Uterus (tissue), 4 donors: ENCODE data around the gene KRTAP10-12. TPM values are rescaled to one million over a fixed set of nuclear protein-coding genes. Genes with fewer than 3 reads are reported as not detected.

Source experiments
- DNase-seq, 2 donors: peaks; one replicate each; pipeline ENCODE4 v3.0.0-alpha.2; 2019 to 2020
- H3K27ac ChIP-seq, 2 donors: fragments of 200-600 bp; sonication (generic); 1 replicate in 1 of 2; 2 replicates in 1 of 2; pipeline ENCODE4 v1.5.1; 2016 to 2018
- H3K27me3 ChIP-seq, 2 donors: fragments of 200-600 bp; sonication (generic); one replicate each; pipeline ENCODE4 v1.5.1; 2018 to 2019; ENCODE audit warnings: control low read depth in 1 of 2
- H3K36me3 ChIP-seq, 2 donors: fragments of 200-600 bp; sonication (generic); one replicate each; pipeline ENCODE4 v1.5.1; 2019; ENCODE audit warnings: control low read depth in 1 of 2
- H3K4me1 ChIP-seq, 2 donors: fragments of 200-600 bp; sonication (generic); one replicate each; pipeline ENCODE4 v1.5.1; 2018 to 2019; ENCODE audit warnings: control low read depth in 1 of 2
- H3K4me3 ChIP-seq, 2 donors: fragments of 200-600 bp; sonication (generic); 1 replicate in 1 of 2; 2 replicates in 1 of 2; pipeline ENCODE4 v1.5.1; 2018 to 2019; ENCODE audit warnings: mild to moderate bottlenecking in 1 of 2
- H3K9me3 ChIP-seq, 2 donors: fragments of 200-600 bp; sonication (generic); one replicate each; pipeline ENCODE4 v1.5.1; 2019; ENCODE audit warnings: control low read depth in 1 of 2
- CTCF ChIP-seq, 4 experiments: fragments of 200-600 bp in 2 of 4; fragments of 450-650 bp in 2 of 4; sonication (generic) in 2 of 4; IDR thresholded peaks; one replicate each; pipeline ENCODE4 v1.5.1; 2016 to 2019; ENCODE audit warnings: antibody characterized with exemption in 4 of 4, mild to moderate bottlenecking in 2 of 4, moderate library complexity in 1 of 4
- POLR2A ChIP-seq, 2 donors: fragments of 450-650 bp; IDR thresholded peaks; one replicate each; pipeline ENCODE4 v1.6.1; 2016; ENCODE audit warnings: antibody characterized with exemption in 2 of 2, mild to moderate bottlenecking in 1 of 2, moderate library complexity in 1 of 2
- intact Hi-C: fragments of 100-400 bp; cut with DNase I; formaldehyde crosslinking; loops from one replicate; pipeline ENCODE4 v1.15.1; 2023; ENCODE audit warnings: low total_unique reads
- total RNA-seq, 4 donors: library from RNA; depleted of rRNA in 3 of 4; stranded (reverse); fragments of >200 nt in 3 of 4; gene quantifications; one replicate each; pipeline versions ENCODE4 v1.1.0 to v1.2.4, GENCODE V29; 2014 to 2023
- donor health status: DM: yes; HTN: yes; CAD: no.

Gene KRTAP10-12
- total RNA-seq, 4 donors from 2014 or later = not detected

DNA sequence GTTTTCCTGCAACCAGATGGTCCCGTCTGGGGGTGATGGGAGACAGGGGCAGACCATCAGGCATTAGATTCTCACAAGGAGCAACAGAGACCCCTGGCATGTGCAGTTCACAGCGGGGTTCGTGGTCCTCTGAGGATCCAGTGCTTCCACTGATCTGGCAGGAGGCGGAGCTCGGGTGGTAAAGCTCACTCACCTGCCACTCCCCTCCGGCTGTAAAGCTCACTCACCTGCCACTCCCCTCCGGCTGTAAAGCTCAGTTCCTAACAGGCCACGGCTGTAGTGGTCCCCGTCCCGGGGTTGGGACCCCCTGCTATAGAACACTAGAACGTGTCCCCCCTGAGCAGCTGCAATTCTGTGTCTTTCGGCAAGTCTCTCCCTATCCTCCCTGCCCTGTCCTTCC, 4.6 kb downstream of the KRTAP10-12 start:
- no peak for DNase-seq
- H3K36me3 ChIP-seq = no peaks in the 10 kb centered on the region
- no peak overlapping the region for H3K4me3 ChIP-seq
- no peaks in the 10 kb centered on the region for H3K9me3 ChIP-seq
- intact Hi-C loops = no loop called here
- no peaks in the 10 kb centered on the region for H3K4me1 ChIP-seq
- H3K27me3 ChIP-seq = peaks cover 0 to 13% of the 10 kb centered on the region in 2 donors
- no peak overlapping the region for H3K27ac ChIP-seq
- TF ChIP-seq CTCF (IDR thresholded peaks at IDR 0.05) = no peak
- TF ChIP-seq POLR2A (IDR thresholded peaks at IDR 0.05) = no peak

DNA sequence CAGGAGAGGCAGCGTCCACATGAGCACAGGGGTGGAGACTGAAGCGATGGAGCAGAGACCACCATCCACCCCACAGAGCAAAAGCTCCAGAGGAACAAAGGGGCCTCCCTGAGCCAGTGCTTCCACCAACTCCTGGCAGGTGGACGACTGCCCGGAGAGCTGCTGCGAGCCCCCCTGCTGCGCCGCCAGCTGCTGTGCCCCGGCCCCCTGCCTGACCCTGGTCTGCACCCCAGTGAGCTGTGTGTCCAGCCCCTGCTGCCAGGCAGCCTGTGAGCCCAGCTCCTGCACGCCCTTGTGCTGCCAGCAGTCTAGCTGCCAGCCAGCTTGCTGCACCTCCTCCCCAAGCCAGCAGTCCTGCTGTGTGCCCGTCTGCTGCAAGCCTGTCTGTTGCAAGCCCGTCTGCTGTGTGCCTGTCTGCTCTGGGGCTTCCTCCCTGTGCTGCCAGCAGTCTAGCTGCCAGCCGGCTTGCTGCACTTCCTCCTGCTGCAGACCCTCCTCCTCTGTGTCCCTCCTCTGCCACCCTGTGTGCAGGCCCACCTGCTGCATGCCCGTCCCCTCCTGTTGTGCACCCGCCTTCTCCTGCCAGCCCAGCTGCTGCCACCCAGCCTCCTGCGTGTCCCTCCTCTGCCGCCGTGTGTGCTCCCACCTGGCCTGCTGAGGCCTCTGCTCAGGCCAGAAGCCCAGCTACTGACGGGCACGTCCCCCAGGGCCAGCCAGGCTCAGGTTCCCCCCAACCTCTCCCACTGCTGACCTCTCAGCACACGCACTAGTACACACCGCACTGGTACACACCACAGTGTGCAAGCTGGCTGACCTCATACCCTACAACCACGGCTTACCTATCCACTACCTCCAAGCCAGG, 5.4 kb downstream of the KRTAP10-12 start:
- H3K27me3 ChIP-seq = peaks cover 0 to 19% of the 10 kb centered on the region in 2 donors
- intact Hi-C loops = no loop called here
- peak in 1 of 2 donors; percentile 10 for DNase-seq
- no peak for TF ChIP-seq CTCF (IDR thresholded peaks at IDR 0.05)
- TF ChIP-seq POLR2A (IDR thresholded peaks at IDR 0.05) = no peak
- no peaks in the 10 kb centered on the region for H3K9me3 ChIP-seq
- H3K36me3 ChIP-seq = no peaks in the 10 kb centered on the region
- no peaks in the 10 kb centered on the region for H3K4me1 ChIP-seq
- no peak overlapping the region for H3K27ac ChIP-seq
- no peak overlapping the region for H3K4me3 ChIP-seq

- TF ChIP-seq POLR2A (IDR thresholded peaks at IDR 0.05) = no peak
- TF ChIP-seq CTCF (IDR thresholded peaks at IDR 0.05) = no peak
- DNase-seq = peak in 1 of 2 donors; percentile 3
- Histone ChIP-seq H3K27me3 (peaks cover 0 to 23% of the 10 kb centered on the region in 2 donors), H3K36me3 (no peaks in the 10 kb centered on the region), H3K4me1 (no peaks in the 10 kb centered on the region), H3K9me3 (no peaks in the 10 kb centered on the region), H3K27ac (no peak overlapping the region), H3K4me3 (no peak overlapping the region)
- intact Hi-C loops = no loop called here
Observed at GRCh38 chr21:44702973-44703730, 6.2 kb downstream of the KRTAP10-12 start.

DNA sequence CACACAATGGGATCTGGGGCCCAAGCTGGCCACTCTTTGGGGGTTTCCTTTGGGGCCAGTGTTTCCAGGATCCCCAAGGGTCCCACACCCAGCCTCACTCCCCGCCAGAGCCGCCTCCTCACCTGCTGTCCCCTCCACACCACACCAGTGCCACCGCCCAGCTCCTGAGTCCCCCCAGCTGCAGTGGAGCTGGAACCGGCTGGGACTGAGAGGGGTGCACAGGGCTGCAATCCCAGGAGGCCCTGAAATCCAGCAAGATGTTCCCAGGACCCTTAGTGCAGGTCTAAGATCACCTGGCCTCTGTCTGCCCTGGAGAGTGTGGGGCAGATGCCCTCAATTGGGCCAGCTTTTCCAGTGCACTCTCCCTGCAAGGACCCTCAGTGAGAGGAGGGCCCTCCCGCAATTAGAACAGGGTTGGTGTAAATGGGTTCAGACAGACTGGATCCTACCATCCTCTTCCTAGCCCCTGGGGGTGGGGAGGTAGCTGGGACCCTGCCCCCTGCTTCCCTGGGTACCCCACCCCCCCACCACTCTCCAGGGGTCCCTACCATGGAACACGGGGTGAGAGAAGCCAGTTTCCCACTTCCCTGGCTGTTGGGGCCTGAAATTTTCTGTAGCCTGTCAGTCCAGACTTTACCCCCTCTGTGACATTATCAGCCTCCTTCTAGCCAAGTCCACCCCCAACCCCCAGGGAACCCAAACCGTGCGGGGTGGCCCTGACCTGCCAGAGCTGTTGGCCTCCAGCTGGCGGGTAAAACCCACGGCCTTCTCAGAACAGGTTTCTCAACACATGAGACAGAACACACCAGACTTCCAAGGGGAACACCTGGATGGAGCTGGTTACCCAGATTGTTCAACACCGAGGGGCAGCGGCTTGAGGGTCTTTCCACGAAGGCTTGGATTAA, 7.0 kb downstream of the KRTAP10-12 start:
- Histone ChIP-seq H3K9me3 (no peaks in the 10 kb centered on the region), H3K27ac (no peak overlapping the region), H3K4me1 (no peaks in the 10 kb centered on the region), H3K36me3 (no peaks in the 10 kb centered on the region), H3K4me3 (no peak overlapping the region), H3K27me3 (peaks cover 0 to 28% of the 10 kb centered on the region in 2 donors)
- no peak for TF ChIP-seq CTCF (IDR thresholded peaks at IDR 0.05)
- no peak for TF ChIP-seq POLR2A (IDR thresholded peaks at IDR 0.05)
- intact Hi-C loops = no loop called here
- peak in 1 of 2 donors; percentile 7 for DNase-seq
